SK-MEL-5 (cell line): ENCODE results near the gene TCEANC. TPM values are rescaled to one million over a fixed set of nuclear protein-coding genes. Genes with fewer than 3 reads are reported as not detected.
"Not testable (repeated sequence)": the region's sequence is repeated elsewhere in the genome, so short reads cannot be mapped to it uniquely, and the experiment has no call there.

Experiments
- DNase-seq: peaks from one replicate; pipeline ENCODE4 v3.0.0-alpha.2; 2016; ENCODE audit warnings: low read depth, low spot score
- in situ Hi-C: cut with HindIII; loops from 2 replicates; pipeline ENCODE4 v1.10.0; 2016; ENCODE audit warnings: low sequenced_read_pairs, high pct_unique_total_duplicates, low pct_unique_long_range_greater_than_20kb
- total RNA-seq: library from RNA; depleted of rRNA; stranded (reverse); fragments of >200 nt; shearing (Covaris generic); gene quantifications from 2 replicates; pipeline ENCODE4 v1.2.3, GENCODE V29; 2014

The TCEANC gene
- total RNA-seq, 1 experiment from 2014 or later: 4.1 TPM

GRCh38 chrX:13650318-13650717 lies 2.6 kb upstream of the TCEANC start:
- DNase-seq: no peak
- in situ Hi-C loops: no loop called here

GRCh38 chrX:13651150-13651549 lies 1.8 kb upstream of the TCEANC start:
- DNase-seq: no peak
- in situ Hi-C loops: no loop called here

- in situ Hi-C loops: no loop called here
- DNase-seq: no peak
These were observed 601 bp upstream of the TCEANC start for GRCh38 chrX:13652287-13652793.

GRCh38 chrX:13654116-13654515 lies 1.2 kb downstream of the TCEANC start:
- DNase-seq: no peak
- in situ Hi-C loops: no loop called here

GRCh38 chrX:13655674-13656073 lies 2.7 kb downstream of the TCEANC start:
- in situ Hi-C loops: no loop called here
- no peak for DNase-seq

- in situ Hi-C loops: no loop called here
These were observed 5.7 kb downstream of the TCEANC start for GRCh38 chrX:13658602-13659001.

GRCh38 chrX:13659063-13659462 lies 6.1 kb downstream of the TCEANC start:
- no peak for DNase-seq
- in situ Hi-C loops: no loop called here

More at GRCh38 chrX:13658602-13659001, 5.7 kb downstream of the TCEANC start:
- DNase-seq: peak; percentile 60

GRCh38 chrX:13661735-13662288 lies 8.9 kb downstream of the TCEANC start:
- in situ Hi-C loops: no loop called here
- DNase-seq: no peak

- in situ Hi-C loops: no loop called here
- no peak for DNase-seq
These were observed 9.4 kb downstream of the TCEANC start for GRCh38 chrX:13662355-13662791.

- no peak for DNase-seq
- in situ Hi-C loops: no loop called here
These were observed 11.1 kb downstream of the TCEANC start for GRCh38 chrX:13664020-13664419.

- DNase-seq: peak; percentile 91
- in situ Hi-C loops: no loop called here
These were observed 13.9 kb downstream of the TCEANC start for GRCh38 chrX:13666836-13667235.

- in situ Hi-C loops: no loop called here
- DNase-seq: no peak
These were observed 15.0 kb downstream of the TCEANC start for GRCh38 chrX:13667919-13668318.

- in situ Hi-C loops: no loop called here
- DNase-seq: peak; percentile 94
These were observed 16.4 kb downstream of the TCEANC start for GRCh38 chrX:13669246-13669737.

GRCh38 chrX:13669755-13670154 lies 16.8 kb downstream of the TCEANC start:
- DNase-seq, in situ Hi-C loops: not testable (repeated sequence)

- DNase-seq: no peak
- in situ Hi-C loops: no loop called here
These were observed 17.3 kb downstream of the TCEANC start for GRCh38 chrX:13670197-13670596.

- in situ Hi-C loops: no loop called here
- DNase-seq: no peak
These were observed 20.1 kb downstream of the TCEANC start for GRCh38 chrX:13673016-13673415.

GRCh38 chrX:13676885-13677284 lies 23.9 kb downstream of the TCEANC start:
- DNase-seq: no peak
- in situ Hi-C loops: no loop called here

GRCh38 chrX:13679700-13680099 lies 26.8 kb downstream of the TCEANC start:
- in situ Hi-C loops, DNase-seq: not testable (repeated sequence)

- DNase-seq: no peak
- in situ Hi-C loops: no loop called here
These were observed 28.7 kb downstream of the TCEANC start for GRCh38 chrX:13681595-13681994.
